ENCODE measurements around the gene WDR90.

The WDR90 gene

GRCh38 chr16:648781-649589, at the start of gene WDR90:
TSS of gene WDR90 (plus strand) at chr16:649365. CDS start at chr16:649417, 52 bp downstream.
- H3K27ac ChIP-seq, result peak within 1 kb of the TSS; percentile 60 to 96 (median 90)
- H3K4me3 ChIP-seq, result peak within 1 kb of the TSS; percentile 53 to 86 (median 68)

- Histone ChIP-seq H3K4me3 (no peak overlapping the region), H3K27ac (no peak overlapping the region)
Measured at GRCh38 chr16:600781-601180, 48.4 kb upstream of the WDR90 start.

GRCh38 chr16:603933-604332, 45.2 kb upstream of the WDR90 start:
- no peak overlapping the region for H3K4me3 ChIP-seq

GRCh38 chr16:606656-607307, 42.4 kb upstream of the WDR90 start:
- Histone ChIP-seq H3K4me3 (no peak overlapping the region), H3K27ac (no peak overlapping the region)

More at GRCh38 chr16:603933-604332, 45.2 kb upstream of the WDR90 start:
- H3K27ac ChIP-seq, result no peak overlapping the region

- H3K27ac ChIP-seq, result no peak overlapping the region
Measured at GRCh38 chr16:608019-608418, 41.1 kb upstream of the WDR90 start.

GRCh38 chr16:609316-609715, 39.8 kb upstream of the WDR90 start:
- no peak overlapping the region for H3K27ac ChIP-seq

More at GRCh38 chr16:608019-608418, 41.1 kb upstream of the WDR90 start:
- H3K4me3 ChIP-seq, result no peak overlapping the region

GRCh38 chr16:609984-610383, 39.2 kb upstream of the WDR90 start:
- H3K4me3 ChIP-seq, result no peak overlapping the region
- peak overlapping the region in 6 of 21 experiments; percentile 29 to 67 (median 61) for H3K27ac ChIP-seq

More at GRCh38 chr16:609316-609715, 39.8 kb upstream of the WDR90 start:
- H3K4me3 ChIP-seq, result no peak overlapping the region

GRCh38 chr16:610513-611381, 38.4 kb upstream of the WDR90 start:
- peak overlapping the region in 10 of 21 experiments; percentile 8 to 67 (median 42) for H3K27ac ChIP-seq
- no peak overlapping the region for H3K4me3 ChIP-seq

- no peak overlapping the region for H3K27ac ChIP-seq
- no peak overlapping the region for H3K4me3 ChIP-seq
Measured at GRCh38 chr16:615122-615521, 34.0 kb upstream of the WDR90 start.

- Histone ChIP-seq H3K4me3 (no peak overlapping the region), H3K27ac (no peak overlapping the region)
Measured at GRCh38 chr16:616733-617586, 32.2 kb upstream of the WDR90 start.

GRCh38 chr16:617855-618254, 31.3 kb upstream of the WDR90 start:
- no peak overlapping the region for H3K4me3 ChIP-seq

GRCh38 chr16:619476-620100, 29.6 kb upstream of the WDR90 start:
- Histone ChIP-seq H3K27ac (peak overlapping the region in 1 of 21 experiments; percentile 18), H3K4me3 (no peak overlapping the region)

More at GRCh38 chr16:617855-618254, 31.3 kb upstream of the WDR90 start:
- H3K27ac ChIP-seq, result no peak overlapping the region

GRCh38 chr16:620700-621525, 28.3 kb upstream of the WDR90 start:
- Histone ChIP-seq H3K4me3 (no peak overlapping the region), H3K27ac (peak overlapping the region in 6 of 21 experiments; percentile 7 to 52 (median 34))

GRCh38 chr16:621526-622105, 27.5 kb upstream of the WDR90 start:
- Histone ChIP-seq H3K27ac (peak overlapping the region in 8 of 21 experiments; percentile 7 to 52 (median 34)), H3K4me3 (no peak overlapping the region)

GRCh38 chr16:622920-623280, 26.3 kb upstream of the WDR90 start:
- no peak overlapping the region for H3K4me3 ChIP-seq
- peak overlapping the region in 8 of 21 experiments; percentile 3 to 56 (median 30) for H3K27ac ChIP-seq

GRCh38 chr16:624526-625070, 24.6 kb upstream of the WDR90 start:
- Histone ChIP-seq H3K4me3 (no peak overlapping the region), H3K27ac (no peak overlapping the region)
